ENCODE measurements around the gene CERK.

GRCh38 chr22:46754826-46755225 lies 16.8 kb upstream of the CERK start:
- TF ChIP-seq, protein P1, sequence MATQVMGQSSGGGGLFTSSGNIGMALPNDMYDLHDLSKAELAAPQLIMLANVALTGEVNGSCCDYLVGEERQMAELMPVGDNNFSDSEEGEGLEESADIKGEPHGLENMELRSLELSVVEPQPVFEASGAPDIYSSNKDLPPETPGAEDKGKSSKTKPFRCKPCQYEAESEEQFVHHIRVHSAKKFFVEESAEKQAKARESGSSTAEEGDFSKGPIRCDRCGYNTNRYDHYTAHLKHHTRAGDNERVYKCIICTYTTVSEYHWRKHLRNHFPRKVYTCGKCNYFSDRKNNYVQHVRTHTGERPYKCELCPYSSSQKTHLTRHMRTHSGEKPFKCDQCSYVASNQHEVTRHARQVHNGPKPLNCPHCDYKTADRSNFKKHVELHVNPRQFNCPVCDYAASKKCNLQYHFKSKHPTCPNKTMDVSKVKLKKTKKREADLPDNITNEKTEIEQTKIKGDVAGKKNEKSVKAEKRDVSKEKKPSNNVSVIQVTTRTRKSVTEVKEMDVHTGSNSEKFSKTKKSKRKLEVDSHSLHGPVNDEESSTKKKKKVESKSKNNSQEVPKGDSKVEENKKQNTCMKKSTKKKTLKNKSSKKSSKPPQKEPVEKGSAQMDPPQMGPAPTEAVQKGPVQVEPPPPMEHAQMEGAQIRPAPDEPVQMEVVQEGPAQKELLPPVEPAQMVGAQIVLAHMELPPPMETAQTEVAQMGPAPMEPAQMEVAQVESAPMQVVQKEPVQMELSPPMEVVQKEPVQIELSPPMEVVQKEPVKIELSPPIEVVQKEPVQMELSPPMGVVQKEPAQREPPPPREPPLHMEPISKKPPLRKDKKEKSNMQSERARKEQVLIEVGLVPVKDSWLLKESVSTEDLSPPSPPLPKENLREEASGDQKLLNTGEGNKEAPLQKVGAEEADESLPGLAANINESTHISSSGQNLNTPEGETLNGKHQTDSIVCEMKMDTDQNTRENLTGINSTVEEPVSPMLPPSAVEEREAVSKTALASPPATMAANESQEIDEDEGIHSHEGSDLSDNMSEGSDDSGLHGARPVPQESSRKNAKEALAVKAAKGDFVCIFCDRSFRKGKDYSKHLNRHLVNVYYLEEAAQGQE (IDR thresholded peaks at IDR 0.05; ENCODE audit: insufficient read depth in 1 of 2, low read depth in 2 of 2, low read length in 2 of 2): no peak
- TF ChIP-seq TAF1 (IDR thresholded peaks at IDR 0.05; ENCODE audit: borderline replicate concordance, insufficient read depth, low read length) (no peak), SIN3A (IDR thresholded peaks at IDR 0.05; ENCODE audit: borderline replicate concordance, insufficient read depth, low read length) (no peak)

All from PFSK-1 (cell line).